ENCODE results near the gene OR2A7.
"Not testable (repeated sequence)": the region's sequence is repeated elsewhere in the genome, so short reads cannot be mapped to it uniquely, and the experiment has no call there.

Gene OR2A7

DNA sequence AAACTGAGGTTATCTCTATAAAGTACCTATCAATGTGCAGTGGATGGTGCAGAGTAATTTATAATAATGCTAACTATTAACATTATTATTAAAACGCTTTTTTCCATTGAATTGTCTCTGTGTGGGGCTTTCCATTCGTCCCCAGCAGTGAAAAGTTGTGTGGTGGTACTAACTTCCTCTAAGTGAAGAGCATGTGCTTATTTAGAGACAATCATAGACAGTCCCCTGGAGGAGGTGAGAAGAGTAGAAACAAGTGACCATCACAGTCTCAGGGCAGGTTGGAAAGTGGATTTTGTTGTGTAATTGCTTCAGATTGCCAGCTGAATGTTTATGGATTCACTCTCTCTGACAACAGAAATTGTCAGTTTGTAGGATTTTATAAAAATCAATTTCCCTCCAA, 33.6 kb downstream of the OR2A7 start:
- not testable (repeated sequence) for H3K79me2 ChIP-seq; H3K4me3 ChIP-seq (ENCODE audit: low read depth, low read length); H3K4me1 ChIP-seq; H3K9me3 ChIP-seq (ENCODE audit: control insufficient read depth, low read length); H3K27ac ChIP-seq; H3K9ac ChIP-seq; H3K27me3 ChIP-seq (ENCODE audit: control insufficient read depth, insufficient read depth, low read length); H2AFZ ChIP-seq; H3K4me2 ChIP-seq (ENCODE audit: low read length); H3K36me3 ChIP-seq (ENCODE audit: control insufficient read depth, insufficient read depth, low read length)

DNA sequence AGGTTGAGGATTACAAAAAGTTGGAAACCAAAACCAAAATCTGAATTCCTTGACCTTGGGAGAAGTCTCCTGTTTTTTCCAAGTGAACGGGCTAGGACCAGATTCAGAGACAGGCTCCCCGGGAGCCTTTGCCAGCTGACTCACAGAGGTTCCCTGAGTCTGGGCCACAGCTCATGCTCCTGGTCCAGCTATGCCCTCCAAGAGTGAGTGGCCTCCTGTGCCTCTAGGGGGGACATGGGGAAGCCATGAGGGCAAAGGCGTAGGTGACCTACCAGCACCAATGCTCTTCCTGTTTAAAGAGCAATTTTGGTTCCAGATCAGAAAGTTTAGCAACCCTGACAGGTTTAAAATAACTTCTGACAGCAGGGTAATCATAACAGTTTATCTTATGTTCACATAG, 35.8 kb downstream of the OR2A7 start:
- not testable (repeated sequence) for H2AFZ ChIP-seq; H3K4me1 ChIP-seq; H3K36me3 ChIP-seq (ENCODE audit: control insufficient read depth, insufficient read depth, low read length); H3K27ac ChIP-seq; H3K9ac ChIP-seq; H3K9me3 ChIP-seq (ENCODE audit: control insufficient read depth, low read length); H3K27me3 ChIP-seq (ENCODE audit: control insufficient read depth, insufficient read depth, low read length); H3K4me3 ChIP-seq (ENCODE audit: low read depth, low read length); H3K79me2 ChIP-seq; H3K4me2 ChIP-seq (ENCODE audit: low read length)

DNA sequence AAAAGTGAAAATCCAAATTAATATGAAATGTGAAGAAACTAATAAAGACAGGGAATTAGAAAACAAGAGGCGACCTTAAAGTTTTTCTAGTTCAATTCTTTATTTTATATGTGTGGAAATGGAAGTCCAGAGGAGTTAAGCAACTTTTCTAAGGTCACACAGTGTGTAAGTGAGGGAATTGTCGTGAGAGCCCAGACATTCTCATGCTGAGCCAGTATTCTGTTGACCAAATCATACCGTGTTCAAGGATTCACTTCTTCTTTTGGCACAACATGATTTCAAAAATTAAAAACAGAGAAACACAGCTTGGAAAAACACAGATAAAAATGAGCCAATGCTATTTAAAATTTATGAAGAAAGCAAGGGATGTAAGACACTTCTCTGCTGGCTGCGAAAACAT, 37.7 kb downstream of the OR2A7 start:
- H3K27me3 ChIP-seq (ENCODE audit: control insufficient read depth, insufficient read depth, low read length); H3K4me3 ChIP-seq (ENCODE audit: low read depth, low read length); H3K9ac ChIP-seq; H3K36me3 ChIP-seq (ENCODE audit: control insufficient read depth, insufficient read depth, low read length); H3K9me3 ChIP-seq (ENCODE audit: control insufficient read depth, low read length); H3K4me2 ChIP-seq (ENCODE audit: low read length); H3K27ac ChIP-seq; H3K79me2 ChIP-seq; H3K4me1 ChIP-seq; H2AFZ ChIP-seq: not testable (repeated sequence)

DNA sequence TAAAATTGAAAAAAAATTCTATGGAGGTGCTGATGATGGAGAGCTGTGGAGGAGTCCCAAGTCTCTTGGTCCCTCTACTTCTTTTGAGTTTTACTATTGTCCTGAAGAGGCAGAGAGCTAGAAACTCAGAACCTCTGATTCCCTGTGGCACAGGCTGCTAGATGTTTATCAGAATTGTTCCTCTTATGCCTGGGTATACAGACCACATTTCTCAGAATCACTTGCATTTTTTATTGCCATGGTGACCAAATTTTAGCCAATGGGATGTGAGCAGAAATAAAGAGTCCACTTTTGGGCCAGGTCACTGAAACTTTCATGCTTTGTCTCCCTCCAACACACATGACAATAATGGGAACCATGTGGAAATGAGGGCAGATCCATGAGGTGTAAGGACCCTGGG, 40.9 kb downstream of the OR2A7 start:
- H2AFZ ChIP-seq; H3K4me1 ChIP-seq; H3K4me2 ChIP-seq (ENCODE audit: low read length); H3K4me3 ChIP-seq (ENCODE audit: low read depth, low read length); H3K27me3 ChIP-seq (ENCODE audit: control insufficient read depth, insufficient read depth, low read length); H3K36me3 ChIP-seq (ENCODE audit: control insufficient read depth, insufficient read depth, low read length); H3K27ac ChIP-seq; H3K9ac ChIP-seq; H3K79me2 ChIP-seq; H3K9me3 ChIP-seq (ENCODE audit: control insufficient read depth, low read length): not testable (repeated sequence)

DNA sequence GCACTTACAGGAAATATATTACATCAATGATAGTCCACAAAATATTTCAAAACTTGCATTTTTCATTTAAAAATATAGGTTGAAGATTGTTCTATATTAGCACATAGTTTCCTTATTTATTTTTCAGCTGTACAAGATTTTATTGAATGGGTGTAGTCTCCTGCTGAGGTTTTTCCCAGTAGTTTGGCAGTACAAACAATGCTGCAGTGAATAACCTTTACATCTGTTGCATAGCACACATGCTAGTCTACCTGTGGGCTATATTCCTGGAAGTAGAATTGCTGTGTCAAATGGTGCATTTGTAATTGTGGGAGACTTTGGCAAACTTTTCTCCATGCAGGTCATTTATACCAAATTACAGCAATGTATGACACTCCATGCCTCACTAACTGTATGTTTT, 44.1 kb downstream of the OR2A7 start:
- H3K27me3 ChIP-seq (ENCODE audit: control insufficient read depth, insufficient read depth, low read length); H3K27ac ChIP-seq; H3K4me3 ChIP-seq (ENCODE audit: low read depth, low read length); H3K9me3 ChIP-seq (ENCODE audit: control insufficient read depth, low read length); H2AFZ ChIP-seq; H3K4me1 ChIP-seq; H3K36me3 ChIP-seq (ENCODE audit: control insufficient read depth, insufficient read depth, low read length); H3K9ac ChIP-seq; H3K79me2 ChIP-seq; H3K4me2 ChIP-seq (ENCODE audit: low read length): not testable (repeated sequence)

DNA sequence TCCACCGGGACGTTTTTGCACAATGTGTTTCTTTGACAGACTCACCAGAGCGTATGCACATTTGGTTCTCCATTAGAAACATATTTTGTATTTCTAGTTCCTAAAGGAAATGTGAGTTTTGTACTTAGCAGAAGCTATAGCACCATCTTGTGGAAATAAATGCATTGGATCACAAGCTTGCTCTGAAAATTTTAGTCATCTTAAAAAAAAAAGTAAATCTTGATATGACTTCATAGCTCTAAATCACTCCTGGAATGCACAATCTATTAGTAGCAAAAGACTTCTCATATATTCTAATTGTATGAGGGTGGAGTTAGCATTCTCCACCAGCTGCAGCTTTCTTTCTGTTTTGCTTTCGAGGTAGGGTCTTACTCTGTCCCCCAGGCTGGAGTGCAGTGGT, 45.4 kb downstream of the OR2A7 start:
- H3K27me3 ChIP-seq (ENCODE audit: control insufficient read depth, insufficient read depth, low read length); H3K4me2 ChIP-seq (ENCODE audit: low read length); H3K9ac ChIP-seq; H3K4me3 ChIP-seq (ENCODE audit: low read depth, low read length); H3K36me3 ChIP-seq (ENCODE audit: control insufficient read depth, insufficient read depth, low read length); H2AFZ ChIP-seq; H3K4me1 ChIP-seq; H3K9me3 ChIP-seq (ENCODE audit: control insufficient read depth, low read length); H3K79me2 ChIP-seq; H3K27ac ChIP-seq: not testable (repeated sequence)

DNA sequence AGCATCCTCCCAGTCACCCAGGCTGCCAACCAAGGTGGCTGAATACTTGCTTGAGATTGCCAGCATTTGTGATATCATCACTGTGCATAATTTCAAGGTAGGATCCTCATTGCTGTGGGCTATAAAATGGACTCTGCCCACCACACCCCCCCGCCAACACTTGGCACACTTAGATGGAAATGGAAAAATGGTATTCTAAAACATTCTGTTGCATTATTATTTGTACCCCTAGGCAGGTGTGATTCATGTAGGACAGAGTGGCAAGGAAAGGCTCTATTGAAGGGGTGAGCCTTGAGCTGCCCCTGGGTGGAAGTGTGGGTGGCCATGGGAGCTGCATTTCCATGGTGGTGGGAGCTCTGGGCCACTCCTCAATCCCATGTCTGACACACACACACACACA, 46.0 kb downstream of the OR2A7 start:
- not testable (repeated sequence) for H3K79me2 ChIP-seq; H3K27ac ChIP-seq; H2AFZ ChIP-seq; H3K36me3 ChIP-seq (ENCODE audit: control insufficient read depth, insufficient read depth, low read length); H3K4me2 ChIP-seq (ENCODE audit: low read length); H3K4me1 ChIP-seq; H3K27me3 ChIP-seq (ENCODE audit: control insufficient read depth, insufficient read depth, low read length); H3K9ac ChIP-seq; H3K4me3 ChIP-seq (ENCODE audit: low read depth, low read length); H3K9me3 ChIP-seq (ENCODE audit: control insufficient read depth, low read length)

DNA sequence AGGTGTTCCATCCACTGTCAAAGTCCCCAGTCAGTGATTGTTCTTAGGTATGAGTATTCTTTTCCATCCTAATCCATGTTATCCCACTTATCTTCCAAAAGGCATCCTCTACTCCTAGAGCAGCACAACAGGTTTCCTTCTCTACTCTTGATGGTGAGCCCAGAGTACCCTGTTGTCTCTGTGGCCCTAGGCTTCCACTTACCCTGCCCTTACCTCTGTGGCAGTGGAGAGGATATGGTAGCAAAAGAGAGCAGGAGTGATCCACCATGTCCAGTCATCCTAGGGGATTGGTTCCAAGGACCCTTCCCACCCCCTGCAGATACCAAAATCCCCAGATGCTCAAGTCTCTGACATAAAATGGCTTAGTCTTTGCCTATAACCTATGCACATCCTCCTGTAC, 47.4 kb downstream of the OR2A7 start:
- not testable (repeated sequence) for H3K4me1 ChIP-seq; H3K9me3 ChIP-seq (ENCODE audit: control insufficient read depth, low read length); H3K4me3 ChIP-seq (ENCODE audit: low read depth, low read length); H3K36me3 ChIP-seq (ENCODE audit: control insufficient read depth, insufficient read depth, low read length); H3K79me2 ChIP-seq; H3K27ac ChIP-seq; H2AFZ ChIP-seq; H3K9ac ChIP-seq; H3K27me3 ChIP-seq (ENCODE audit: control insufficient read depth, insufficient read depth, low read length); H3K4me2 ChIP-seq (ENCODE audit: low read length)

Data from parathyroid adenoma (tissue), 2 donors.